Activated T-helper 9 cell treated with anti-CD3 and anti-CD28 coated beads, Interleukin-2, amount 50 U/mL, for 16 hours (primary cell): ENCODE data around the gene SPARCL1.
"Not testable (repeated sequence)": the region's sequence is repeated elsewhere in the genome, so short reads cannot be mapped to it uniquely, and the experiment has no call there.

Experiments used
- DNase-seq: peaks from one replicate; pipeline ENCODE4 v3.0.0-alpha.2; 2020; ENCODE audit warnings: low read depth

SPARCL1 gene

GRCh38 chr4:87500092-87500462 is 29.1 kb downstream of the SPARCL1 start:
- DNase-seq = no peak

- no peak for DNase-seq
These were observed 29.6 kb downstream of the SPARCL1 start for GRCh38 chr4:87499403-87500091.

DNA sequence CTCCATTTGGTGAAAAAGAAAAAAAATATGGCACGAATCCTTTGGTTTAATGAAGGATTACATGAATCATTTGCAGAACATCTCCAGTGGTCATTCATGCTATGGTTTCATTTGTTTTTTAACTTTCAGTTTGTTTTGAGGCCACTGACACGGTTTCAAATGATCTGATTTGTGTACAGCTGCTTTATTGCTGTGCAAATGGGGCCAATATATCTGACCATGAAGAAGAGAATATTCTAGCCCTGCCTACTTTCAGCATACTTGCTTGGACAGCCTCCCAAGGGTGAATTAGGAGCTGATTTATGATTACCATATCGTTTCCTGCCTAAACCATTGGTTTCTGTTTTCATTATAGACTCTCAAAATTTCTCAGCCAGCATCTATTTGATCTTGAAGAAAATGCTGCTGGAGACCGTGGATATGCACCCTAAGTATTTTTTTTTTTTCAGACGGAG is 30.7 kb downstream of the SPARCL1 start:
- DNase-seq = no peak

DNA sequence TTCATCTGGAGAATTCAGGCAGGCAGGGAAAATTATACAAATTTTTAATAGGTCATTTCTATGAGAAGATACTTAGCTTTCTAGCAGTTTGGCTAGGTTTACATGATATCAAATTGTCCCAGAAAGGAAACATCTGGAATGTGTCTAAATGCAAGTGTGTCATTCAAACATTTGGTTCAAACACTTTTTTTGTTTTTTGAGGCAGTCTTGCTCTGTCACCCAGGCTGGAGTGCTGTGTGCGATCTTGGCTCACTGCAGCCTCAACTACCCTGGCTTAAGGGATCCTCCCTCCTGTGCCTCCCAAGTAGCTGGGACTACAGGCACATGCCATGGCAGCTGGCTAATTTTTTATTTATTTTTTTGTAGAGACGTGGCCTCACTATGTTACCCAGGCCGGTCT is 31.6 kb downstream of the SPARCL1 start:
- DNase-seq = no peak

DNA sequence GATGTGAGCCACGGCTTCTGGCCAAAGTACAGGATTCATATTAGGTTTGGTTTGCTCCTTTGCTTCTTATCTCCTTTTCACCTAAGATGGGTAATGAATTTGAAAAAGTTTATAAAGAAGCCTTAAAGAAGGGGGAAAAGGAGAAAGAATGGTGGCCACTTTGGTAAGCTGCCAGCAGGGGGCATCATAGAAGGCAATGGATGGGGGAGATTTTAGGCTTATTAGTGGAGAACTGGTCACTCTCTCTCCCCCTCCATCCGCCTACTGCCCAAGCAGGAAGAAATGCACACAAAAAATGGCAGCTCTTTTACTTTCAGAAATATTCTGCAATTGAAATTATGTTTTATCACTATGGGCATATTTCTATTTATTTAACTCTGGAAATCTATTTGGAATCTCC is 32.0 kb downstream of the SPARCL1 start:
- DNase-seq = no peak

DNA sequence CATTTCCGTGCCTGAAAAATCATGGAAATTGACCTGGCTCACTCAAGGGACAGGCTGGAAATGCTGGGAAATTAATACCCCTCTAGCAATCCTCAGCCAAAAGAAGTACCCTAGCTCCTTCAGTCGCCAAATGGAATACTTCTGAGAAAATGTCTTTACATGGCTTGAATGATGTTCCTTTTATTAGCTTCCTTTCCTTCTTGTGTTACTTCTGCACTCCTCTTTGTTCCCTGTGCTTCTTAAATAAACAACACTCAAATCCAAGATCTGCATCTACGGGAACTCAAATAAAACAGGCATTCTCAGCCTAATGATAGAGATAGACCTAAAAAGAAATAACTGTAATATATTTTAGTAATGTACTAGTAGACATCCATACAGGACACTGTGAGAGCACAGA is 36.1 kb downstream of the SPARCL1 start:
- DNase-seq = no peak

DNA sequence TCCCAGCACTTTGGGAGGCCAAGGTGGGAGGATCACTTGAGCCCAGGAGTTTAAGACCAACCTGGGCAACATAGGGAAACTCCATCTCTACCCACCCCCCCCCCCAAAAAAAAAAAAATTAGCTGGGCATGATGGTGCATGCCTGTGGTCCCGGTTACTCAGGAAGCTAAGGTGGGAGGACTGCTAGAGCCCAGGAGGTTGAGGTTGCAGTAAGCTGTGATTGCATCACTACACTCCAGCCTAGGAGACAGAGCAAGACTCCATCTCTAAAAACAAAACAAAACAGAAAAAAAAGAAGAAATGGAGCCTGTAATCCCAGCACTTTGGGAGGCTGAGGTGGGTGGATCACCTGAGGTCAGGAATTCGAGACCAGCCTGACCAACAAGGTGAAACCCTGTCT is 37.3 kb downstream of the SPARCL1 start:
- DNase-seq = not testable (repeated sequence)

DNA sequence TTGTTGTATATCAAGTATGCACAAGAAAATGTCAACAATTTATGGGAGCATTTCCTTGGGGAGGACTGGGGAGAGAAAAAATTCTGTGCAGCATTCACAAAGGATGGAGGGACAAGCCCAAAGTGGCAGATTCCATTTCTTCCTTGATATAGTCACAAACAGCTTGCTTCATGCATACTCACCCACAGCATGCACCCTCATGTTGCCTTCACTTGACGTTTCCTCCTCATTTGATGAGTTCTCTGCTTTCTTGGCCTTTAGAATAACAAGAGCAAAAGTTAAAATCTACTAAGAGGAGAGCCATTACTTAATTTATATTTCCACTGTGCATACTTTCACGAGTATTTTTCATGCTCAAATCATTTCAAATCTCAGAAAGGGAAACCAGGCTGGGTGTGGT is 37.7 kb downstream of the SPARCL1 start:
- no peak for DNase-seq

- DNase-seq = no peak
These were observed 38.4 kb downstream of the SPARCL1 start for GRCh38 chr4:87490664-87491369.

- DNase-seq = no peak
These were observed 39.5 kb downstream of the SPARCL1 start for GRCh38 chr4:87489678-87490077.

DNA sequence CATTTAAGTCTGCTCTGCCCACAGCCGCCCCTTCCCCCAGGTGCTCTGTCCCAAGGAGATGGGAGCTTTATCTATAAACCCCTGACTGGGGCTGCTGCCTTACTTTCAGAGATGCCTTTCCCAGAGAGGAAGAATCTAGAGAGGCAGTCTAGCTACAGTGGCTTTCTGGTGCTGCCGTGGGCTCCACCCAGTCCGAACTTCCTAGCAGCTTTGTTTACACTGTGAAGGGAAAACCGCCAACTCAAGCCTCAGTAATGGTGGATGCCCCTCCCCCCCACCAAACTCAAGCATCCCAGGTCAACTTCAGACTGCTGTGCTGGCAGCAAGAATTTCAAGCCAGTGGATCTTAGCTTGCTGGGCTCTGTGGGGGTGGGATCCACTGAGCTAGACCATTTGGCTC is 40.5 kb downstream of the SPARCL1 start:
- not testable (repeated sequence) for DNase-seq

DNA sequence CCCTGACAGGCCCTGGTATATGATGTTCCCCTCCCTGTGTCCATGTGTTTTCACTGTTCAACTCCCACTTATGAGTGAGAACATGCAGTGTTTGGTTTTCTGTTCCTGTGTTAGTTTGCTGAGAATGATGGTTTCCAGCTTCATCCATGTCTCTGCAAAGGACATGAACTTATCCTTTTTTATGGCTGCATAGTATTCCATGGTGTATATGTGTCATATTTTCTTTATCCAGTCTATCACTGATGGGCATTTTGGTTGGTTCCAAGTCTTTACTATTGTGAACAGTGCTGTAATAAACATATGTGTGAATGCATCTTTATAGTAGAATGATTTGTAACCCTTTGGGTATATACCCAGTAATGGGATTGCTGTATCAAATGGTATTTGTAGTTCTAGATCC is 45.9 kb downstream of the SPARCL1 start:
- DNase-seq = not testable (repeated sequence)

- no peak for DNase-seq
These were observed 47.8 kb downstream of the SPARCL1 start for GRCh38 chr4:87481377-87481776.

- DNase-seq = no peak
These were observed 50.4 kb downstream of the SPARCL1 start for GRCh38 chr4:87478732-87479250.

DNA sequence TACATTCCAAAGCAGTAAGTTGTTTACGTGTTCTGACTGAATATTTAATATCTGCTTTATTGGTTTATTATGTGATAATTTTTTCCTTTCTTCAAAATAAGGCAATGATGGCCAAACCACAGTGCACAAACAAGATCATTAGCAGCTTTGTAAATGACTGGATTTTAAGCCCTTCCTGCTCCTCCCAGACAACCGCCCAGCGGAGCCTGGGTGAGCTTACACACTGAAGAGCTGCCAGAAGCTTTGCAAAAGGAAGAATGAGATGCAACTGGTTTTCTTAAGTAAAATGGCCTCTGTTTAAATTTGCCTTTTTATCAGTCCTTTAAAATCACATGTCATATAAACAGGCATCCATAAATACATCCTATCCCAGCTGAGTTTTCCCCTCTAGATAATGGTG is 52.2 kb downstream of the SPARCL1 start:
- DNase-seq = no peak

DNA sequence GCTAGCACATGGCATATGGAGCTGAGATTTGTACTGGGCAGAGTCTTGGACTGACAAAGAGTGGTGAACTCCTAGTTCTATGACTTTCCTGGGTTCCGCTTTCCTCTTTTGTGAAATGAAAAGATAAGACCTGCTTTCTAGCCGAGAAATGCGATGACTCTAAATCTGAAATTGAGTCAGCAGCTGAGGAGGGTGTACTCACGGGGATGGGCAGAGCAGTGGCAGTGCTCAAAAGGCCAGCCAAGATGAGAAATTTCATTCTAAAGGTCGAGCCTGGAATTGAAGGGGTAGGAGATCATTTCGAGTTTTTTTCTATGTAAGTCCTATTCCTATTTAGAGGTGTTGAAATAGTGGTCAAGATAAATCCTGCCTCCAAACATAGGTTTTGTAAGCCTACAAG is 59.8 kb downstream of the SPARCL1 start:
- no peak for DNase-seq

DNA sequence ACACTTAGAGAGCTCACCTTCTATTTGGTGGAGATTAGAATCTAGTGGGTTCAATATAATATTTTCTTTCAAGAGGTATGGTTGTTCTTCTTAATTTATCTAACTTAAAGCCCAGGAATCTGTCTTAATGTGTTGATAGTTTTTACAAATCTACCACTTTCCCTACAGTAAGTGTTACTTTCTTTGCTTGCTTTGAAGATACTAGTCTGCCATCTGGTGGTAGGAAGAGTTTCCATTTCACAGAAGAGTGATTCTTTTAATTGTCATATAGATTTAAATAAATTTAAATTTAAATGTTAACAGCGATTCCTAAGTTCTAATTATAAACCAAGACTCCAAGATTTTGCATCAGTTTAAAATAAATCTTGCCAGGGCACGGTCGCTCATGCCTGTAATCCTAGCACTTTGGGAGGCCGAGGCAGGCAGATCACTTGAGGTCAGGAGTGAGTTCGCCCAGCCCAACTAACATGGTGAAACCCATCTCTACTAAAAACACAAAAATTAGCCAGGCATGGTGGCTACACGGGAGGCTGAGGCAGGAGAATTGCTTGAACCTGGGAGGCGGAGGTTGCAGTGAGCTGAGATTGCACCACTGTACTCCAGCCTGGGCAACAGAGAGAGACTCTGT is 63.3 kb downstream of the SPARCL1 start:
- no peak for DNase-seq

- DNase-seq = no peak
These were observed 67.1 kb downstream of the SPARCL1 start for GRCh38 chr4:87462102-87462501.

DNA sequence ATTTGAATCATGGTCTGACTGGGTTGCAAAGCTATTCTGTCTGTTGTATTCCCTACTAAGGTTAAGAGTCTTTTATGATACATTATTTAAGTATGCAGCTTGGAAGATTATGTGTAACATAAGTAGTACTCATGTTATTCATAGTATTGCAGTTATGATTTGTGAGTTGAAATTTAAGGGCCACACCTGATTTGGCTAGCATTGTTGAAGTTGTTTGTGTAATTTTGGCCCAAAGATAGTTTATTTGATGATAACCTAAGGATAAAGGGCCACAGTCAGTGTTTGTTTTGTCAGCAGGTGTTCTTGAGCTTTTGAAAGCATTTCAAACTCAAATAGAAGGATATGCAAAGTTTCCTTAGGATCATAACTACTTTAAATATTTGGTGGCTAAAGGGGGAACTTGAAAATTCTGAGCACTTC is 67.9 kb downstream of the SPARCL1 start:
- no peak for DNase-seq

- DNase-seq = no peak
These were observed 70.3 kb downstream of the SPARCL1 start for GRCh38 chr4:87458913-87459312.

DNA sequence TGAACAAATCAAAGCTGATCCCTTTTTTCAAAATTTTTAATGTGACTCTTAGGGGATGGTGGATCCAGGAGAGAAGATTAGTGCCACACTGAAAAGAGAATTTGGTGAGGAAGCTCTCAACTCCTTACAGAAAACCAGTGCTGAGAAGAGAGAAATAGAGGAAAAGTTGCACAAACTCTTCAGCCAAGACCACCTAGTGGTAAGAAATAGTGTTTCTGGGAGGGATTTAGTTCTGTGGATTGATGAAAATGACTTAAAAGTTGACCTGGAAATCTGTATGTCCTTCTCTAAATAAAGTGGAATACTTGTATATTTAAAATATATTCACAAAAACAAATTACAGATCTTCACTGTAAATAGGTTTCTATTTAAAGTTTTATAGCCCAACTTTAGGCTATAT is 77.6 kb downstream of the SPARCL1 start:
- no peak for DNase-seq

- not testable (repeated sequence) for DNase-seq
These were observed 82.8 kb downstream of the SPARCL1 start for GRCh38 chr4:87446375-87446774.

DNA sequence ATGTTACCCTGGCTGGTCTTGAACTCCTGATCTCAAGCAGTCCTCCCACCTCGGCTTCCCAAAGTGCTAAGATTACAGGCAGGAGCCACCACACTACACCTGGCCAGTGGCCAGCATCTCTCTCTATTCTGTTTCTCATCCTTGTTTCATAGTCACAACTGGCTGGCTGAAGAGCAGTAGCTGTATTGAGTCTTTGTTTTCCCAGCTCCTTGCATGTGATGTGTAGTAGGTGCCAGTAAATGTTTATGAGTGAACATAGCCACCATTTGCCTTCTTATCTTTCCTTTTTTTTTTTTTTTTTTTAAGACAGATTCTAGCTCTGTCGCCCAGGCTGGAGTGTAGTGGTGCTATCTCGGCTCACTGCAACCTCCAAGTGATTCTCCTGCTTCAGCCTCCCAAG is 83.2 kb downstream of the SPARCL1 start:
- DNase-seq = no peak
